Measurements from ENCODE around the gene PKHD1. TPM values are rescaled to one million over a fixed set of nuclear protein-coding genes. Genes with fewer than 3 reads are reported as not detected.

PKHD1 gene
- total RNA-seq, 1 experiment from 2014 or later, result 0.09 TPM

- no peak overlapping the region for H3K9ac ChIP-seq (ENCODE audit: extremely low read depth, insufficient read length, low read length)
- no peak overlapping the region for H2BK20ac ChIP-seq (ENCODE audit: low read depth, low read length, poor library complexity, severe bottlenecking)
- peaks cover 5 to 8% of the 10 kb centered on the region in 2 experiments; a peak in 4 of 5 replicates for H3K9me3 Mint-ChIP-seq
- H2BK12ac ChIP-seq (ENCODE audit: insufficient read length, low read depth, low read length), result no peak overlapping the region
- 0 out of 7 replicates have a peak, but pooled peaks cover 0 to 2% (median 2%) of the 10 kb centered on the region in 3 experiments for H3K36me3 Mint-ChIP-seq (ENCODE audit: insufficient read depth in 1 of 3, low read depth in 3 of 3)
- no peak overlapping the region for H3K14ac ChIP-seq (ENCODE audit: insufficient read depth, low read length)
- no peak overlapping the region for H3K4ac ChIP-seq (ENCODE audit: low read depth, low read length)
- no peak overlapping the region for H3K4me2 ChIP-seq (ENCODE audit: insufficient read depth, insufficient read length, low read length)
- no peak overlapping the region for H2BK15ac ChIP-seq (ENCODE audit: low read depth, low read length)
- H3K79me1 ChIP-seq (ENCODE audit: insufficient read depth, low read depth, low read length, poor library complexity, severe bottlenecking), result no peaks in the 10 kb centered on the region
- no peak overlapping the region for H3K56ac ChIP-seq (ENCODE audit: insufficient read length, low read depth, low read length)
- H3K4me3 Mint-ChIP-seq, result no peak overlapping the region
- H2AFZ ChIP-seq (ENCODE audit: low read length), result no peak overlapping the region
- no peaks in the 10 kb centered on the region for H3K27me3 Mint-ChIP-seq (ENCODE audit: low read depth)
- no peak overlapping the region for H2BK5ac ChIP-seq (ENCODE audit: insufficient read length, low read length)
- H3K4me1 ChIP-seq (ENCODE audit: insufficient read depth, low read length), result peaks cover 4% of the 10 kb centered on the region; the same call in 1 of the 2 replicates
- no peak for DNase-seq
- no peak overlapping the region for H4K5ac ChIP-seq (ENCODE audit: insufficient read length, low read depth, low read length)
- no peak overlapping the region; a peak in 1 of 7 replicates for H3K27ac Mint-ChIP-seq
- no peak overlapping the region for H2BK120ac ChIP-seq (ENCODE audit: low read depth, low read length, poor library complexity, severe bottlenecking)
- H3K4me1 Mint-ChIP-seq, result peaks cover 6 to 7% of the 10 kb centered on the region in 2 experiments
- no peaks in the 10 kb centered on the region for H3K23me2 ChIP-seq (ENCODE audit: insufficient read length, low read depth, low read length, poor library complexity, severe bottlenecking)
- no peaks in the 10 kb centered on the region for H3K9me3 ChIP-seq (ENCODE audit: control insufficient read depth, low read depth, low read length)
- no peak overlapping the region for H3K23ac ChIP-seq (ENCODE audit: insufficient read length, low read depth, low read length)
- no peak overlapping the region for H3K27ac ChIP-seq (ENCODE audit: insufficient read length, low read depth, low read length)
- WGBS (ENCODE audit: extremely low coverage, insufficient read length, low lambda C conversion rate), result no CpG with 5 or more reads among the region's 1 CpG
- no peak overlapping the region for H2AK5ac ChIP-seq (ENCODE audit: insufficient read length, low read length)
- H3K27me3 ChIP-seq (ENCODE audit: insufficient read depth, low read length), result no peaks in the 10 kb centered on the region
- H3T11ph ChIP-seq (ENCODE audit: low read length), result no peak overlapping the region
- no peak overlapping the region for H4K91ac ChIP-seq (ENCODE audit: insufficient read length, low read depth, low read length)
- no peak for TF ChIP-seq CTCF (conservative IDR thresholded peaks at IDR 0.05)
- no peaks in the 10 kb centered on the region for H3K79me2 ChIP-seq (ENCODE audit: insufficient read depth, low read length)
- H4K8ac ChIP-seq (replicated peaks; ENCODE audit: insufficient read length, low read depth, low read length), result no peak overlapping the region
- no peaks in the 10 kb centered on the region for H4K20me1 ChIP-seq (ENCODE audit: control insufficient read depth, insufficient read depth, insufficient read length)
- H3K18ac ChIP-seq (ENCODE audit: insufficient read length, low read depth, low read length), result no peak overlapping the region
These were observed 295.0 kb downstream of the PKHD1 start for GRCh38 chr6:51792273-51793030.
